IPS-20b (cell line): ENCODE data around the gene CNOT1.

Experiments used
- H3K27ac ChIP-seq: one replicate; pipeline ENCODE4 v1.5.1; 2013; ENCODE audit warnings: low read length
- H3K27me3 ChIP-seq: 2 replicates; pipeline ENCODE4 v1.6.1; 2013; ENCODE audit warnings: mild to moderate bottlenecking, low read length, inconsistent platforms; ENCODE audit not compliant: insufficient read depth
- H3K36me3 ChIP-seq: 2 replicates; pipeline ENCODE4 v1.6.1; 2013; ENCODE audit warnings: low read depth, mild to moderate bottlenecking, inconsistent platforms, low read length, moderate library complexity; ENCODE audit not compliant: insufficient read depth
- H3K4me1 ChIP-seq: 2 replicates; pipeline ENCODE4 v1.6.1; 2013; ENCODE audit warnings: mild to moderate bottlenecking, control low read depth, inconsistent platforms, low read length, moderate library complexity; ENCODE audit not compliant: insufficient read depth
- H3K4me3 ChIP-seq: 2 replicates; pipeline ENCODE4 v1.5.1; 2013; ENCODE audit warnings: mild to moderate bottlenecking, low read length, inconsistent platforms
- H3K9ac ChIP-seq: 2 replicates; pipeline ENCODE4 v1.6.1; 2013; ENCODE audit warnings: low read depth, mild to moderate bottlenecking, inconsistent platforms, low read length, moderate library complexity
- H3K9me3 ChIP-seq: 2 replicates; pipeline ENCODE4 v1.6.1; 2013; ENCODE audit warnings: mild to moderate bottlenecking, low read depth, low read length, inconsistent platforms; ENCODE audit not compliant: insufficient read depth

The CNOT1 gene

GRCh38 chr16:58513874-58514273 is 115.8 kb downstream of the CNOT1 start:
- H3K9me3 ChIP-seq: no peaks in the 10 kb centered on the region
- H3K27ac ChIP-seq: no peak overlapping the region
- H3K4me1 ChIP-seq: peaks cover 7% of the 10 kb centered on the region; the same call in 1 of the 2 replicates
- no peaks in the 10 kb centered on the region for H3K27me3 ChIP-seq
- no peak overlapping the region for H3K4me3 ChIP-seq
- no peak overlapping the region for H3K9ac ChIP-seq
- H3K36me3 ChIP-seq: peaks cover 42% of the 10 kb centered on the region

GRCh38 chr16:58511933-58512815 is 117.5 kb downstream of the CNOT1 start:
- H3K9ac ChIP-seq: no peak overlapping the region
- no peak overlapping the region for H3K27ac ChIP-seq
- H3K9me3 ChIP-seq: no peaks in the 10 kb centered on the region
- no peak overlapping the region for H3K4me3 ChIP-seq
- peaks cover 7% of the 10 kb centered on the region; the same call in 1 of the 2 replicates for H3K4me1 ChIP-seq
- H3K36me3 ChIP-seq: peaks cover 25% of the 10 kb centered on the region
- H3K27me3 ChIP-seq: no peaks in the 10 kb centered on the region

GRCh38 chr16:58510776-58511628 is 118.6 kb downstream of the CNOT1 start:
- Histone ChIP-seq H3K36me3 (peaks cover 16% of the 10 kb centered on the region; the same call in 1 of the 2 replicates), H3K9ac (no peak overlapping the region)

GRCh38 chr16:58510097-58510775 is 119.4 kb downstream of the CNOT1 start:
- Histone ChIP-seq H3K4me3 (no peak overlapping the region), H3K36me3 (peaks cover 16% of the 10 kb centered on the region; the same call in 1 of the 2 replicates), H3K9me3 (no peaks in the 10 kb centered on the region), H3K27ac (no peak overlapping the region), H3K9ac (no peak overlapping the region), H3K27me3 (no peaks in the 10 kb centered on the region), H3K4me1 (peaks cover 2% of the 10 kb centered on the region; the same call in 1 of the 2 replicates)

More at GRCh38 chr16:58510776-58511628, 118.6 kb downstream of the CNOT1 start:
- H3K4me1 ChIP-seq: peaks cover 2% of the 10 kb centered on the region; the same call in 1 of the 2 replicates
- H3K4me3 ChIP-seq: no peak overlapping the region
- no peaks in the 10 kb centered on the region for H3K27me3 ChIP-seq
- no peak overlapping the region for H3K27ac ChIP-seq
- no peaks in the 10 kb centered on the region for H3K9me3 ChIP-seq

- Histone ChIP-seq H3K9ac (no peak overlapping the region), H3K4me3 (no peak overlapping the region)
Measured at GRCh38 chr16:58509256-58510096, 120.2 kb downstream of the CNOT1 start.

GRCh38 chr16:58508671-58509251 is 120.9 kb downstream of the CNOT1 start:
- no peak overlapping the region for H3K9ac ChIP-seq
- peaks cover 16% of the 10 kb centered on the region; the same call in 1 of the 2 replicates for H3K36me3 ChIP-seq
- H3K27me3 ChIP-seq: peaks cover 10% of the 10 kb centered on the region; the same call in 1 of the 2 replicates
- peaks cover 2% of the 10 kb centered on the region; the same call in 1 of the 2 replicates for H3K4me1 ChIP-seq
- H3K4me3 ChIP-seq: no peak overlapping the region
- H3K27ac ChIP-seq: no peak overlapping the region
- H3K9me3 ChIP-seq: no peaks in the 10 kb centered on the region

More at GRCh38 chr16:58509256-58510096, 120.2 kb downstream of the CNOT1 start:
- Histone ChIP-seq H3K27ac (no peak overlapping the region), H3K9me3 (no peaks in the 10 kb centered on the region), H3K36me3 (peaks cover 16% of the 10 kb centered on the region; the same call in 1 of the 2 replicates), H3K27me3 (peaks cover 3% of the 10 kb centered on the region; the same call in 1 of the 2 replicates), H3K4me1 (peaks cover 2% of the 10 kb centered on the region; the same call in 1 of the 2 replicates)

GRCh38 chr16:58507963-58508670 is 121.5 kb downstream of the CNOT1 start:
- no peak overlapping the region for H3K27ac ChIP-seq
- H3K4me1 ChIP-seq: peaks cover 2% of the 10 kb centered on the region; the same call in 1 of the 2 replicates
- no peaks in the 10 kb centered on the region for H3K9me3 ChIP-seq
- peaks cover 16% of the 10 kb centered on the region; the same call in 1 of the 2 replicates for H3K27me3 ChIP-seq
- no peak overlapping the region for H3K4me3 ChIP-seq
- H3K9ac ChIP-seq: no peak overlapping the region
- H3K36me3 ChIP-seq: peaks cover 12% of the 10 kb centered on the region; the same call in 1 of the 2 replicates

GRCh38 chr16:58507195-58507962 is 122.2 kb downstream of the CNOT1 start:
- Histone ChIP-seq H3K36me3 (peaks cover 11% of the 10 kb centered on the region; the same call in 1 of the 2 replicates), H3K4me1 (peaks cover 2% of the 10 kb centered on the region; the same call in 1 of the 2 replicates), H3K27me3 (peaks cover 23% of the 10 kb centered on the region), H3K9me3 (no peaks in the 10 kb centered on the region), H3K4me3 (no peak overlapping the region), H3K27ac (no peak overlapping the region), H3K9ac (no peak overlapping the region)
